HG03103 (cell line): ENCODE results near the gene EVA1A.

Experiments
- ATAC-seq: cut with Tn5 transposase; IDR thresholded peaks from one replicate; pipeline ENCODE4 v1.9.1; 2021; ENCODE audit warnings: low read depth; ENCODE audit not compliant: unreplicated experiment

Gene EVA1A

DNA sequence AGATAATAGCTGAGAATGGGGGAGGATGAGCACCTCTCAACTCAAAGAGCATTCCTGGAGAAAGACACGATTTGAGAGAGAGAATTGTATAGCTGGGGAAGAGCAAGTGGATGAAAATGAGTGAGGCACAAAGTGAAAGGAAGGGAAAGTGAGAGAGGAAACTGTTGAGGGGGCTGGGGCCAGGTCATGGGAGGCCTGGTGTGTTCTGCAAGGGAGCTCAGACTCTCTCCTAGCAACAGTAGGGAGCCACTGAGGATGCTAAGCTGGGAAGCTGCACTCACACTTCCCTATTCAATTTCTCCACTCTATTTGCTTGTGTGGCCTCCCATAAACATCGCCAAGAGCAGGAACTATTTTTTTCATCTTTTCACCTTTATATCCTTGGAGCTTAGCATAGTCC, 14.8 kb downstream of the EVA1A start:
- ATAC-seq, result no peak

DNA sequence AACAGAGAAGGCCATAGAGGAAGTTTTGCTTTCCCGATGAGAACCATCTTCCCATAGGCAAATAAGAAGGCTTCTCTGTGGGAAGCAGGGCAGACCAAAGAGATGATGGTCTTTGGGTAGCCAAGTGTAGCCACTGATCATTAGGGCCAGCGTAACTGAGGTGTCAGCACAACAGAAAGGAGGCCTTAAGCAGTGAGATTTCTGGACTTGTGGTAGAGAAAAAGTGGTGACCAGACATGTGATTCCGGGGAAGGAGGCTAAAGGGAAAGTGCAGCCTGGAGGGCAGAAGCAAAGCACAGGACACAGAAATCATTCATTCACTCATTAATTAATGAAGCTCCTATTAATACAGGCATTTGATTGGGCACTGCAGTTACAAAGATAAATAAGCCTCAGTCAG, 15.4 kb downstream of the EVA1A start:
- no peak for ATAC-seq

DNA sequence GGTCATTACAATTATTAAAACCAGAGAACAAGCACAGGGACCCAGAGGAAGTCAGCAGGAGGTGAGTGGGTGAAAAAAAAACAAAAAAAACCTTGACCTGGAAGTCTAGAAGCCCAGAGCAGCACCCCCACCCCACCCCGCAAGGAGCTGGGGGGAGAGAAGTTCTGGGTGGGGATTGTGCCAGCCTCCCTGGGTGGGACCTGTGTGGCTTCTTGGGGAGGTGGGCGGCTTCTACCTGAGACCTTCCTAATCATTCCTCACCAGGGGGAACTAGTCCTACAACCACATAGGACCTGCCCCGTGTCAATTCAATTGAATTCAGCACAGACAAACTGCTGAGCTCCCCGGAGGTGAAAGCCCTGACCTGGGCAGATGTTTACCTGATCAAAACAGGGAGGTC, 17.3 kb downstream of the EVA1A start:
- ATAC-seq, result no peak

DNA sequence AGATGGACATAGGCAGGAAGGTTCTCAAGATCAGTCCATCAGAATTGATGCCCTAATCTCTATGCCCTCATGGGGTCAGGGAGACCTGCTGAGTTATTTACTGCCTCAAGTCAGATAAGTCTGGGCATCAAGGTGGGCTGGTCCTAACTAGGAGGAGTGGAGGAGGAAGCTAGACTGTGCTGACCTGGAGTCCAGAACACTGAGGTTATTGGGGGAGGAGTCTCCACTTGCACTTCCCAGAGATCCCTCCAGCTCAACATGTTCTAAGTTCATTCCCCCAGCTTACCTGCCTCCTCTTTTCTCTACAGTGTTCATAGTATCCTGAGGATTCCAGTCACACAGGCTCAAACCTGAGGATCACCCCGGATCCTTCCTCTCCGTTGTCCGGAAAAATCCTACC, 19.3 kb downstream of the EVA1A start:
- no peak for ATAC-seq

DNA sequence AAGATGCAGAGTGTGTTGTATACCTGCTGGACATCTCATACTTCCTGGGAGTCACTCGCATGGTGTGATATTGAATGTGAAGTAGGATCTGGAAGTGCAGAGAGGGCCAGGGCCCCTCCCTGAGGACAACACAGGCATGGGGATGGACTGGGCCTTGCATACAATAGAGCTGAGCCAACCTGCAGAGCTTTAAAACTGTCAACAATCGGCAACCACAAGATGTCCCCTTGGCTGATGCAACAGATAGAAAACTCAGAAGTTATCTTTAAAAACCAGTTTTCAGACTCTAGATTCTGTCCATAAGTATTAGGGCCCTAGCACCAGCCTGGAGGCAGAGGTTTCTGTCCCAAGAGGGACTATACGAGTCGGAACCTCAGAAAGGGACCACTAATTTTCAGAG, 19.7 kb downstream of the EVA1A start:
- ATAC-seq, result no peak

DNA sequence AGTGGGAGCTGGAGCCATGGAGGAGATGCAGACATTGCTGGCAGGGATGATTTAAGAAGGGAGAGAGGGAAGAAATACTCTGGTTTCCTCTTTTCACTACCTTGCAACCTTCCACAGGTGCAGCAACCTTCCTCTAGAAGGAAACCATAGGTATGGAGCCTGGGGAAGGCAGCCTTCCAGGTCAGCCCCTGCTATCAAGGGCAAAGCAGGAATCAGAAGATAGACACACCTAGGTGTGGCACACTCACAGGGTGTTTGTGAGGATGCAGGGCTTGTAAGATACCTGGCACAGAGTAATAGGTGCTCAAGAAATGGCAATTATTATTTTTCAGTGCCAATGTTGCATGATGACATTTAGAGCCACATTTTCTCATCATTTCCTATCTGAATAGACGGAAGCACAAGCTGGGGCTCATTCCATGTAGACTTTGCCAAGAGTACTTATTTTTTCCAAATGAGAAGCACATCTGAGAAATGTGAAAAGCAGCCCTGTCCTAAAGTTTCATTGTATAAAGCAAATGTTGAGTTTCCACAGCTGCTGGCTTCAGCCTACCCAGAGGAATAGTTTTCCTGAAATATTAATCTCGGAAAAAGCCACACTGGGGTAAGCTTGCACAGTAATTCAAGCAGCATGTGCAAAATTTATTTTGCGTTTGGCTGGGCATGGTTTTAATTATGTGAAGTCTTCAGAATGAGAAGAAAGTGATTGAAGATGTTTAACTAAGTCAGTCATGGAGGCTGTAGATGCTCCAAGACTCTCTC, 20.6 kb downstream of the EVA1A start:
- ATAC-seq, result no peak

- no peak for ATAC-seq
Measured at GRCh38 chr2:75538521-75539490, 21.9 kb downstream of the EVA1A start.

- no peak for ATAC-seq
Measured at GRCh38 chr2:75537658-75538057, 23.1 kb downstream of the EVA1A start.

GRCh38 chr2:75533135-75533534, 27.6 kb downstream of the EVA1A start:
- no peak for ATAC-seq

GRCh38 chr2:75532488-75532887, 28.3 kb downstream of the EVA1A start:
- ATAC-seq, result no peak

DNA sequence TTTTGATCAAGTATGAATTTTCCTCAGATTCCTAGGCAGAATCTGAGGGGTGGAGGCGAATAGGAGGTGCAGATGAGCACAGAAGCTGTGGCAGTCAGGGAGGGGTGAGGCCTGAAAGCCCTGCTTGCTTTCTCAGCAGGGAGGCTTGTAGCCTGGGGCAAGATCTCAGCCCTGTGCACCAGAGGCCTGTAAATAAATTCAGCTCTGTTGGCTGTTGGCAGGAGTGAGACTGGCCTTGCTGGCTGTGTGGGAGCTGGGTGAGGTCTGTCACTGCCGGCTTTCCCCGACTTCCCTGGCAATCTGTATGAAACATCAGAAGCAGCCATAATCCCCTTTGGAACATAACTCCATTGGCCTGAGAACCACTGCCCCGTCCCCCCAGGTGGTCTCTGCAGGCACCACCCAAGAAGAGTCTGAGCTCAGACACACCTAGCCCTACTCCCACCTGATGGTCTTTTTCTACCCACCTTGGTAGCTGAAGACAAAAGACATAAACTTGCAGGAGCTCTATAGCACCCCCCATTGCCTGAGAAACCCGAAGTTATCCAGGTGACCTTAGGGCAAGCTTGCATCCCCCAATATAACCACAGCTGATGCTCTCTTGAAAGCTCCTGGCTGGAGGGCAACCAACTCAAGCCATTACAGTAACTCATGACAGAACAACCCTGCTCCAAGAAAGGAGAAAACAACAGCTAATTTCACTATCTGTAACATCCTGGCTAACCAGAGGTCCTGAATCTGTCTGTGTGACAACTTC, 32.3 kb downstream of the EVA1A start:
- no peak for ATAC-seq

- no peak for ATAC-seq
Measured at GRCh38 chr2:75527676-75528075, 33.1 kb downstream of the EVA1A start.

- no peak for ATAC-seq
Measured at GRCh38 chr2:75526842-75527241, 33.9 kb downstream of the EVA1A start.

DNA sequence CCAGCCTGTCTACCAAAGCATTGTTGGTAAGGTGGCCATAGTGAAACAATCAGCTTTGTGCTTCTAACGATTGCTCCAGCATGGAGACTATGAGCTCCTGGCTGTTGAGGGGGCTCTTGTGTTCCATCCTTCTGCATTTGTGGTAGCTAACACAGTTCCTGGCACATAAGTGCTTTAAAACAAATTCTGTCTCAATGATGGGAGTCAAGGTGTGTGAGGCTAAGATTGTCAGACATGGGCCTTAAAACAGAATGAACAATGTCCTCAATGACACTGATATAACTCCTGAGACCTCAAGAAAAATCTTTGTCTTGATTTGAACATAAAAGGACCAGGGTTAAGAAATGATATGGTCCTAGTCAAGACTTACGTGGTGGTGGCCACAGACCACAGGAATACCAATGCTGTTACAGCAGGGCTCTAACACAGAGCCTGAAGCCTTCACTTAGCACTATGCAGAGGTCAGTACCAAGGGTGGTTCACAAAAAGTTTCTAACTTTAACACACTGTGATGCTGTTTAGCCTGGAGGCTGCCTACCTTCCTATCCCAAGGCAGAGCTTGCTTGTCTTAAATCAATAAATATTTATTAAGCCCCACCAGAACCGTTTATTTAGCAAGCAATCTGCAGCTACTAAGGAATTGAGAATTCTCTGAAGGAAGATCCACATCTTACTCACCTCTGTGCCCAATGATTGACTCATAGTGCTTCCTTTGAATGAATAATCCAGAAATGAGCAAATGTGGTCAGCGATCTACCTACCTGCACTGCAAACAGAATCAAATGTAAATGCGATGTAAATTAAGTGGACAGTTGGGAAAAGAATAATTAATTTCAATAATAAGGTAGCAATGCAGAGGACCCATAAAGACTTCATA, 35.1 kb downstream of the EVA1A start:
- no peak for ATAC-seq

GRCh38 chr2:75524276-75524911, 36.3 kb downstream of the EVA1A start:
- ATAC-seq, result no peak

- ATAC-seq, result peak; percentile 82
Measured at GRCh38 chr2:75523313-75524275, 37.1 kb downstream of the EVA1A start.

DNA sequence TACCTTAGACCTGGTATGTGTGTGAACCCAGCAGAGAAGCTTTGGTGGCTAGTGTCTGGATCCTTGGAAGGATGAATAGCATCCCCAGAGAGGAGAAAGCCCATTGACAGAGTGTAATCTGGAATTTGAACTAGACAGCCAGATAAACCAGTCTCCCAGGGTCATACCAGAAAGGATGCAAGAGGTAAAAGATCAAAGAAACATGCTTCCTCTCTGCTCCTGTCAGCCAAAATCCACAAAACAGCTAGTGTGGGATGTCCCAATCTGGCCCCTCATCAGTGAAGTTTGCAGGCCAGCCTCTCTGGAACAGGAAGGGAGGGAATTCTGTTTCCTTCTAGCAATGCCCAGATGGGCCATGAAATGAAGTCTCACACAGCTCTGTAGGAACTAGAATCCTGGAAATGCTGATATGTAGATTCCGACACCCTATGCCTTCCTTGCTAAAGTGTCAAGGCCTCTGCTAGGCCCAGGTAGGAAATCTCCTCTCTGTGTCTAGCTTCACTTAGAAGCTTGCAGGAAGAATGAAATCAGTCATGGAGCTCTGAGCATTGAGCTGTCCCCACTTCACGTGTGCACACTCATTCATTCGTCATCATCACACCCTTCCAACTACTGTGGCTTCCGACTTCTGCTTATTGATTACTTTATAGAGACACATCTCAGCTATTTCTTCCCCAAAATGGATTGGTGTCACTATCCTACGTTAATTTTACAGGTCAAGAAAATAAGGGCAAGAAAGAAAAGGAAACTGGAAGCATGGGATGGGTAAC, 38.0 kb downstream of the EVA1A start:
- no peak for ATAC-seq
